Caco-2 (cell line): Measurements from ENCODE around the gene TAMALIN. TPM values are rescaled to one million over a fixed set of nuclear protein-coding genes. Genes with fewer than 3 reads are reported as not detected.

Experiments
- BruUV-seq: library from RNA; stranded (reverse); fragments of 400-500 nt; replicated peaks from 2 replicates; lab custom pipeline; 2021; lab: Mats Ljungman, UMichigan
- CTCF ChIA-PET: fragments of 300-600 bp; sonication (Branson Sonifier 250); formaldehyde crosslinking; loops from one replicate; lab custom pipeline; 2022; ENCODE audit warnings: antibody characterized with exemption; lab: Charles Lee
- POLR2A ChIA-PET: fragments of 300-600 bp; sonication (Branson Sonifier 250); formaldehyde crosslinking; loops from one replicate; lab custom pipeline; 2022; ENCODE audit warnings: antibody characterized with exemption; lab: Charles Lee
- DNase-seq, 2 experiments: peaks; one replicate each; pipeline versions ENCODE4 v3.0.0 to v3.0.0-alpha.2; 2020 to 2022
- H3K27me3 ChIP-seq: replicated peaks from 2 replicates; pipeline ENCODE4 v1.6.0; 2011; ENCODE audit warnings: low read length; ENCODE audit not compliant: control insufficient read depth, insufficient read depth
- H3K36me3 ChIP-seq: 2 replicates; pipeline ENCODE4 v1.5.1; 2011; ENCODE audit warnings: low read length; ENCODE audit not compliant: control insufficient read depth, insufficient read depth
- H3K4me1 ChIP-seq: fragments of 250-450 bp; sonication (Bioruptor Pico); 2 replicates; pipeline ENCODE4 v1.5.1; 2020; ENCODE audit warnings: mild to moderate bottlenecking
- H3K4me3 ChIP-seq: 2 replicates; pipeline ENCODE4 v1.5.1; 2011; ENCODE audit warnings: low read depth, mild to moderate bottlenecking, control low read depth, low read length
- H3K9me3 ChIP-seq: fragments of 250-450 bp; sonication (Bioruptor Pico); 2 replicates; pipeline ENCODE4 v1.5.1; 2020; ENCODE audit warnings: mild to moderate bottlenecking, moderate library complexity
- H3K27ac Mint-ChIP-seq: one replicate; pipeline ENCODE4 v1.8.0; 2022; ENCODE audit warnings: mixed read lengths; ENCODE audit not compliant: unreplicated experiment
- H3K27me3 Mint-ChIP-seq: one replicate; pipeline ENCODE4 v1.8.0; 2022; ENCODE audit warnings: mixed read lengths; ENCODE audit not compliant: insufficient read depth, unreplicated experiment
- H3K36me3 Mint-ChIP-seq: one replicate; pipeline ENCODE4 v1.8.0; 2022; ENCODE audit warnings: mild to moderate bottlenecking, mixed read lengths; ENCODE audit not compliant: insufficient read depth, unreplicated experiment
- H3K4me1 Mint-ChIP-seq: one replicate; pipeline ENCODE4 v1.8.0; 2022; ENCODE audit warnings: low read depth, mixed read lengths; ENCODE audit not compliant: unreplicated experiment
- H3K4me3 Mint-ChIP-seq: one replicate; pipeline ENCODE4 v1.8.0; 2022; ENCODE audit warnings: mild to moderate bottlenecking, moderate library complexity, mixed read lengths; ENCODE audit not compliant: unreplicated experiment
- H3K9me3 Mint-ChIP-seq: one replicate; pipeline ENCODE4 v1.8.0; 2022; ENCODE audit warnings: mixed read lengths; ENCODE audit not compliant: unreplicated experiment
- CTCF ChIP-seq, 2 experiments: fragments of 200-600 bp in 1 of 2; IDR thresholded peaks; 1 replicate in 1 of 2; 2 replicates in 1 of 2; pipeline versions ENCODE4 v1.5.1 to v1.8.0; 2011 to 2022; ENCODE audit warnings: antibody characterized with exemption in 1 of 2, control low read depth in 1 of 2, inconsistent platforms in 1 of 2, low read depth in 1 of 2, low read length in 1 of 2, mild to moderate bottlenecking in 1 of 2, moderate library complexity in 1 of 2; ENCODE audit not compliant: insufficient read depth in 1 of 2, severe bottlenecking in 1 of 2, unreplicated experiment in 1 of 2
- intact Hi-C: fragments of 100-400 bp; cut with micrococcal nuclease; formaldehyde crosslinking; loops from one replicate; pipeline ENCODE4 v1.10.0; 2022; ENCODE audit not compliant: unreplicated experiment
- total RNA-seq: library from RNA; stranded (reverse); gene quantifications from 2 replicates; pipeline ENCODE4 v1.2.3, GENCODE V29; 2022

TAMALIN gene
- total RNA-seq, 1 experiment from 2014 or later, result 4.1 TPM

- ChIA-PET CTCF (interaction anchor here (0.6 kb wide), 1 partner anchor 480 kb away, joined by 3 read pairs; no protein-coding TSS in a partner anchor), POLR2A (no interaction called here)
- Mint-ChIP-seq H3K4me1 (peaks cover 6% of the 10 kb centered on the region), H3K36me3 (peaks cover 91% of the 10 kb centered on the region), H3K27me3 (no peaks in the 10 kb centered on the region), H3K27ac (no peak overlapping the region), H3K4me3 (no peak overlapping the region), H3K9me3 (no peaks in the 10 kb centered on the region)
- intact Hi-C loops, result no loop called here
- Histone ChIP-seq H3K36me3 (peaks cover 10% of the 10 kb centered on the region), H3K27me3 (no peaks in the 10 kb centered on the region), H3K9me3 (no peaks in the 10 kb centered on the region), H3K4me3 (no peak overlapping the region), H3K4me1 (no peaks in the 10 kb centered on the region)
- TF ChIP-seq CTCF (IDR thresholded peaks at IDR 0.05; ENCODE audit: insufficient read depth in 1 of 2, low read depth in 1 of 2, low read length in 1 of 2, severe bottlenecking in 1 of 2, unreplicated experiment in 1 of 2), result no peak
- DNase-seq, result no peak
- no TSS peak for BruUV-seq
Measured at GRCh38 chr12:51994959-51995358, 11.8 kb upstream of the TAMALIN start.

GRCh38 chr12:51997136-51997535 is 9.6 kb upstream of the TAMALIN start:
- TF ChIP-seq CTCF (IDR thresholded peaks at IDR 0.05; ENCODE audit: insufficient read depth in 1 of 2, low read depth in 1 of 2, low read length in 1 of 2, severe bottlenecking in 1 of 2, unreplicated experiment in 1 of 2), result no peak
- Mint-ChIP-seq H3K9me3 (no peaks in the 10 kb centered on the region), H3K4me3 (no peak overlapping the region), H3K27ac (no peak overlapping the region), H3K4me1 (peaks cover 6% of the 10 kb centered on the region), H3K27me3 (no peaks in the 10 kb centered on the region), H3K36me3 (peaks cover 85% of the 10 kb centered on the region)
- no peaks in the 10 kb centered on the region for H3K27me3 ChIP-seq
- BruUV-seq, result no TSS peak
- H3K4me1 ChIP-seq, result no peaks in the 10 kb centered on the region
- no peak overlapping the region for H3K4me3 ChIP-seq
- H3K9me3 ChIP-seq, result no peaks in the 10 kb centered on the region
- CTCF ChIA-PET, result interaction anchor here (1.4 kb wide), 2 partner anchors 20 to 28 kb away, joined by 3 to 4 read pairs; no protein-coding TSS in a partner anchor
- no peak for DNase-seq
- intact Hi-C loops, result no loop called here
- POLR2A ChIA-PET, result no interaction called here
- H3K36me3 ChIP-seq, result peaks cover 9% of the 10 kb centered on the region

GRCh38 chr12:52003016-52003550 is 3.7 kb upstream of the TAMALIN start:
- peak overlapping the region; percentile 6 for H3K27ac Mint-ChIP-seq
- H3K9me3 Mint-ChIP-seq, result no peaks in the 10 kb centered on the region
- BruUV-seq, result no TSS peak
- ChIA-PET CTCF (interaction anchor here (1.1 to 3.1 kb wide), 10 partner anchors 9 to 113 kb away, joined by 3 to 69 read pairs (median 6); partner anchors contain the start of gene ATG101), POLR2A (no interaction called here)
- DNase-seq, result no peak
- H3K4me1 Mint-ChIP-seq, result no peaks in the 10 kb centered on the region
- H3K27me3 Mint-ChIP-seq, result no peaks in the 10 kb centered on the region
- no peak overlapping the region for H3K4me3 Mint-ChIP-seq
- Histone ChIP-seq H3K4me1 (no peaks in the 10 kb centered on the region), H3K36me3 (no peaks in the 10 kb centered on the region; the same call in 1 of the 2 replicates), H3K4me3 (no peak overlapping the region), H3K27me3 (no peaks in the 10 kb centered on the region), H3K9me3 (no peaks in the 10 kb centered on the region)
- intact Hi-C loops, result no loop called here
- peaks cover 59% of the 10 kb centered on the region for H3K36me3 Mint-ChIP-seq
- no peak for TF ChIP-seq CTCF (IDR thresholded peaks at IDR 0.05; ENCODE audit: insufficient read depth in 1 of 2, low read depth in 1 of 2, low read length in 1 of 2, severe bottlenecking in 1 of 2, unreplicated experiment in 1 of 2)
